Activated CD8-positive, alpha-beta T cell treated with anti-CD3 and anti-CD28 coated beads for 36 hours (primary cell): ENCODE measurements around the gene EIPR1. TPM values are rescaled to one million over a fixed set of nuclear protein-coding genes. Genes with fewer than 3 reads are reported as not detected.
"Not testable (repeated sequence)": the region's sequence is repeated elsewhere in the genome, so short reads cannot be mapped to it uniquely, and the experiment has no call there.

Experiments
- ATAC-seq: fragments of 200-7000 bp; cut with Tn5 transposase; one replicate; pipeline ENCODE4 v1.10.0; 2021; ENCODE audit warnings: mild to moderate bottlenecking, moderate library complexity
- CTCF ChIA-PET: fragments of 350-600 bp; sonication (Branson Sonifier 250); formaldehyde crosslinking; loops from one replicate; lab custom pipeline; 2021; ENCODE audit warnings: antibody characterized with exemption; lab: Charles Lee
- POLR2A ChIA-PET: fragments of 350-600 bp; sonication (Branson Sonifier 250); formaldehyde crosslinking; loops from one replicate; lab custom pipeline; 2021; ENCODE audit warnings: antibody characterized with exemption; lab: Charles Lee
- DNase-seq: peaks from one replicate; pipeline ENCODE4 v3.0.0-alpha.2; 2020
- H3K27ac Mint-ChIP-seq: one replicate; pipeline ENCODE4 v1.8.0; 2021; ENCODE audit warnings: mild to moderate bottlenecking, mixed read lengths
- H3K27me3 Mint-ChIP-seq: one replicate; pipeline ENCODE4 v1.8.0; 2021; ENCODE audit warnings: mixed read lengths
- H3K36me3 Mint-ChIP-seq: one replicate; pipeline ENCODE4 v1.8.0; 2021; ENCODE audit warnings: low read depth, mixed read lengths
- H3K4me1 Mint-ChIP-seq: one replicate; pipeline ENCODE4 v1.8.0; 2021; ENCODE audit warnings: low read depth, mixed read lengths
- H3K4me3 Mint-ChIP-seq: one replicate; pipeline ENCODE4 v1.8.0; 2021; ENCODE audit warnings: mild to moderate bottlenecking, moderate library complexity, mixed read lengths
- H3K9me3 Mint-ChIP-seq: one replicate; pipeline ENCODE4 v1.8.0; 2021; ENCODE audit warnings: mixed read lengths
- intact Hi-C: fragments of 100-400 bp; cut with micrococcal nuclease; formaldehyde crosslinking; loops from one replicate; pipeline ENCODE4 v1.10.0; 2022
- total RNA-seq, 2 experiments: library from RNA; stranded (reverse); gene quantifications; one replicate each; pipeline ENCODE4 v1.2.3, GENCODE V29; 2021
- TF ChIP-seq, protein P1 (sequence below): fragments of 200-600 bp; IDR thresholded peaks from one replicate; pipeline ENCODE4 v1.8.0; 2022; ENCODE audit warnings: antibody characterized with exemption, mild to moderate bottlenecking

Gene EIPR1
- total RNA-seq, 2 experiments from 2014 or later: 38.4 to 39.1 TPM

DNA sequence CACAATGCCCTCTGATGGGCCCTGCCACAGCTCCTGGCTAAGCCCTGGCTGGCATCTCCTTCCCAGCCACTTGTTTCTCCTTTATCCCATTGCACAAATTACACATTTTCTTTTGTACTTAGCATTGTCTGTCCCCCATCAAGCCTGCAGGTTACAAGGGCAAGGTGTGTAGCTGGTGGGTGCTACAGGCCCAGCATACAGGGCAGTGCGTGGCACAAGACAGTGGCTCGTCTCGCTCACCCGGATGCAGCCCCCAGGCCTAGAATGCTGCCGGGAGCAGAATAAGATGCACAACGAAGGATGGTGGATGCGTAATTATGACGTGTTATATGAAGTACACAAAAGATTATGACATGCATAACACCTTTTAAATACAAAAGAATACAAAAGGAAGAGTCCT lies 87.6 kb downstream of the EIPR1 start:
- ChIA-PET POLR2A (interaction anchor here (1.1 kb wide), 1 partner anchor 112 kb away, joined by 3 read pairs; no protein-coding TSS in a partner anchor), CTCF (no interaction called here)
- peaks cover 11% of the 10 kb centered on the region for H3K36me3 Mint-ChIP-seq
- no peak for ATAC-seq
- H3K4me1 Mint-ChIP-seq: peaks cover 5% of the 10 kb centered on the region
- no peak for DNase-seq
- H3K27ac Mint-ChIP-seq: no peak overlapping the region
- no peaks in the 10 kb centered on the region for H3K27me3 Mint-ChIP-seq
- intact Hi-C loops: no loop called here
- TF ChIP-seq, protein P1, sequence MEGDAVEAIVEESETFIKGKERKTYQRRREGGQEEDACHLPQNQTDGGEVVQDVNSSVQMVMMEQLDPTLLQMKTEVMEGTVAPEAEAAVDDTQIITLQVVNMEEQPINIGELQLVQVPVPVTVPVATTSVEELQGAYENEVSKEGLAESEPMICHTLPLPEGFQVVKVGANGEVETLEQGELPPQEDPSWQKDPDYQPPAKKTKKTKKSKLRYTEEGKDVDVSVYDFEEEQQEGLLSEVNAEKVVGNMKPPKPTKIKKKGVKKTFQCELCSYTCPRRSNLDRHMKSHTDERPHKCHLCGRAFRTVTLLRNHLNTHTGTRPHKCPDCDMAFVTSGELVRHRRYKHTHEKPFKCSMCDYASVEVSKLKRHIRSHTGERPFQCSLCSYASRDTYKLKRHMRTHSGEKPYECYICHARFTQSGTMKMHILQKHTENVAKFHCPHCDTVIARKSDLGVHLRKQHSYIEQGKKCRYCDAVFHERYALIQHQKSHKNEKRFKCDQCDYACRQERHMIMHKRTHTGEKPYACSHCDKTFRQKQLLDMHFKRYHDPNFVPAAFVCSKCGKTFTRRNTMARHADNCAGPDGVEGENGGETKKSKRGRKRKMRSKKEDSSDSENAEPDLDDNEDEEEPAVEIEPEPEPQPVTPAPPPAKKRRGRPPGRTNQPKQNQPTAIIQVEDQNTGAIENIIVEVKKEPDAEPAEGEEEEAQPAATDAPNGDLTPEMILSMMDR: no peak
- H3K9me3 Mint-ChIP-seq: no peaks in the 10 kb centered on the region
- H3K4me3 Mint-ChIP-seq: no peak overlapping the region

DNA sequence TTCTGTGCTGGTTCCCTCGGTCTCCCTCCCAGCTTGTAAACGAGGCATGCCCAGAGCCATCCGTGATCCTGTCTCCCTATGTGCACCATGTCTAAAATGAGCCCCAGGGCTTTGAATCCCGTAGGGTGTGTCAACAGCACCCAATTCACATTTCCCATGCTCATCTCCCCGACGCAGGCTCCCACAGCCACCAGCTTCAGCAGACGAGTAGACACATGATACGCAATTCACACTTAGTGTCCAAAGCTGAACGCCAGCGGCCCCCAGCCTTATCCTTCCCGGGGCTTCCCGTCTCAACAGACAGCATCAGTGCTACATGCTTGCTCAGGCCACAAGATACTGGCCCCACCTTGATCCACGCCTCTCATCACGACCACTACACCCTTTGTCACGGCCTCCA lies 88.1 kb downstream of the EIPR1 start:
- no peak for DNase-seq
- H3K27me3 Mint-ChIP-seq: no peaks in the 10 kb centered on the region
- intact Hi-C loops: no loop called here
- TF ChIP-seq, protein P1: no peak
- no peak overlapping the region for H3K4me3 Mint-ChIP-seq
- ChIA-PET POLR2A (interaction anchor here (1.1 kb wide), 1 partner anchor 112 kb away, joined by 3 read pairs; no protein-coding TSS in a partner anchor), CTCF (no interaction called here)
- no peak for ATAC-seq
- H3K9me3 Mint-ChIP-seq: no peaks in the 10 kb centered on the region
- H3K4me1 Mint-ChIP-seq: peaks cover 5% of the 10 kb centered on the region
- peaks cover 11% of the 10 kb centered on the region for H3K36me3 Mint-ChIP-seq
- no peak overlapping the region for H3K27ac Mint-ChIP-seq

DNA sequence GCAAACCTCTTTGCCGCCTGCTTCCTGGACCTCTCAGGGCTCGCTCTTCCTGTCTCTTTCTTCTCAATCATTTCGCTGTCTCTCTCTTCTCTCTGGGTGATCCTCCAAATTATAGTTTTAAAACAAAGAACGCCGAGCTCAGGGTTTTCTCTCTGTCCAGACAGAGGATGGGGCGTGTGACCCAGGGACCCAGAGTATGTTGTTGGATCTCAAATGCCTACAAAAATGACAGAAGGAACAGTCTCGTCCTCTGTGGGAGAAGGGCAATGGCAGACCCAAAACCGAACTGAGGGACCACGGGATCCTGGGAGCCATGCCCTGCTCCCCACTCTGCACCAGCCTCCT lies 88.5 kb downstream of the EIPR1 start:
- Mint-ChIP-seq H3K36me3 (peaks cover 11% of the 10 kb centered on the region), H3K9me3 (no peaks in the 10 kb centered on the region), H3K4me1 (peaks cover 5% of the 10 kb centered on the region), H3K4me3 (no peak overlapping the region), H3K27ac (no peak overlapping the region), H3K27me3 (no peaks in the 10 kb centered on the region)
- ChIA-PET POLR2A (interaction anchor here (1.1 kb wide), 1 partner anchor 111 kb away, joined by 3 read pairs; no protein-coding TSS in a partner anchor), CTCF (no interaction called here)
- ATAC-seq (no peak), DNase-seq (no peak)
- TF ChIP-seq, protein P1: no peak
- intact Hi-C loops: no loop called here

DNA sequence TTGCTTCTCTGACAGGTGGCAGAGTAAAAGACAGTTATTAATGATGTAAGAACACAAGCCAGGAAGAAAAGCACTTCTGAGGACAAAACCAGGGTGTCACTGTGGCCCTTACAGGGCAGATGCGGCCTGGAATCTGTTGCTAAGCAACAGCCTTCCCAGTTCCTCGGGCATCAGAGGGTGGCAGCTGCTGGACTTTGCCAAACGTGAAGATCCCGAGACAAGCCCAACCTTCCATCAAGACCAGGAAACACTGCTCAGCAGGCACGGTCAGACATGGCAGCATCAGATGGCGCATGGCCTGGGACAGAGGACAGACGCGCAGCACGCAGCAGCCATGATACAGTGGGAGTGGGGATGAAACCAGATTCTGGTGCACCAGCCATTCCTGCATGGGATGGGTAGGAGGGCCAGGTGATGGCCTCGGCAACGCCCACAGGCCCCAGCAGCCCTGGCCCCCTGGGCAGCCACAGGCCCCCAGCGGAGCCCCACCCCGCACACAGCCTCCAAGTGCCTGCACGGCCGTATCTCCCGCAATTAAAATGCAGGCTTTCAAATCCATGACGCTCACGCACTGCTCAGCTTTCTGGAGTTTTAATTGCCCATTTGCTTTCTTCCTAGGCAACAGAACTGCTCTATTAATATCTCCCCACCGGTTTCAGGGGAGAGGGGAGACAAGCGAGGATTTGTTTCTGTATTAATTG lies 89.0 kb downstream of the EIPR1 start:
- no peaks in the 10 kb centered on the region for H3K27me3 Mint-ChIP-seq
- no peaks in the 10 kb centered on the region for H3K9me3 Mint-ChIP-seq
- CTCF ChIA-PET: no interaction called here
- DNase-seq (no peak), ATAC-seq (no peak)
- POLR2A ChIA-PET: no interaction called here
- peaks cover 11% of the 10 kb centered on the region for H3K36me3 Mint-ChIP-seq
- peaks cover 5% of the 10 kb centered on the region for H3K4me1 Mint-ChIP-seq
- no peak overlapping the region for H3K4me3 Mint-ChIP-seq
- intact Hi-C loops: no loop called here
- H3K27ac Mint-ChIP-seq: no peak overlapping the region
- TF ChIP-seq, protein P1: no peak

DNA sequence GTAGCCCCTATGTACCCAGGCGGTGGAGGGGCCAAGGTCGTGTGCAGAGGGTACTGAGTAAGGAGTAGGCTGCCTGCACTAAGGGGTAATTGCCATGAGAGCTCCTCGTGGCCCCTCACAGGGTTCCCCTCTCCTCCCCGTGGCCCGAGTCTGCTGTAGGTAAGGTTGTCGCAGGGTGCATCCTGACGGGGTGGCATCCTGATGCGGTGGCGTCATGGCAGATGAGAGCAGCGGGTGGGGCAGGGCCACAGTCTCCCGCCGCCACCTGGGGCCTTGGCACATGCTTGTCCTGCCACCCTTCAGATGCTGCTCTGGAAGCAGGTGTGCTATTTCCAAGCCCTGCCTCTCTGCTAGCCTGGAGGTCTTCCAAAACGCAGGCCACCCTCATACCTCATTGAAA lies 89.7 kb downstream of the EIPR1 start:
- no peak for DNase-seq
- CTCF ChIA-PET: no interaction called here
- H3K27ac Mint-ChIP-seq: no peak overlapping the region

DNA sequence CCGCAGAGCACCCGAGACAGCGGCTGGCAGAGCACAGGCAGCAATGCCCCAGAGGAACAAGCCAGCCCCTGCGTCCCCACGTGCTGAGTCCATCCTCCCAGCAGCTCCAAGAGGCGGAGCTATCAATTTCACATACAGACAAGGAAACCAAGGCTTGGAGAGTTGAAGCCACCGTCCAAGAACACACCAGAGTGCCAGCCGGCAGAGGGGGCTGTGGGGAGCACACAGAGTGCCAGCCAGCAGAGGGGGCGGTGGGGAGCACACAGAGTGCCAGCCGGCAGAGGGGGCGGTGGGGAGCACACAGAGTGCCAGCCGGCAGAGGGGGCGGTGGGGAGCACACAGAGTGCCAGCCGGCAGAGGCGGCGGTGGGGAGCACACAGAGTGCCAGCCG lies 91.0 kb downstream of the EIPR1 start:
- H3K9me3 Mint-ChIP-seq, H3K4me1 Mint-ChIP-seq, ATAC-seq, H3K27ac Mint-ChIP-seq, CTCF ChIA-PET, DNase-seq, H3K27me3 Mint-ChIP-seq, intact Hi-C loops, H3K4me3 Mint-ChIP-seq: not testable (repeated sequence)
- POLR2A ChIA-PET: interaction anchor here (0.8 kb wide), 1 partner anchor 16 kb away, joined by 3 read pairs; no protein-coding TSS in a partner anchor
- peaks cover 11% of the 10 kb centered on the region for H3K36me3 Mint-ChIP-seq

More for the DNA sequence above, 89.7 kb downstream of the EIPR1 start:
- no peak for ATAC-seq
- POLR2A ChIA-PET: no interaction called here
- H3K9me3 Mint-ChIP-seq: no peaks in the 10 kb centered on the region
- H3K4me3 Mint-ChIP-seq: no peak overlapping the region
- H3K27me3 Mint-ChIP-seq: no peaks in the 10 kb centered on the region
- peaks cover 5% of the 10 kb centered on the region for H3K4me1 Mint-ChIP-seq
- intact Hi-C loops: no loop called here
- peaks cover 11% of the 10 kb centered on the region for H3K36me3 Mint-ChIP-seq
- TF ChIP-seq, protein P1: no peak
